Measurements from ENCODE around the gene CFAP58.

Gene CFAP58

GRCh38 chr10:104332243-104333031 is 21.2 kb upstream of the CFAP58 start:
- no peak for DNase-seq (ENCODE audit: low read depth)
- no peak for TF ChIP-seq CTCF (conservative IDR thresholded peaks at IDR 0.05; ENCODE audit: low read depth, low read length)
- H3K4me3 ChIP-seq (ENCODE audit: low read length), result no peak overlapping the region

GRCh38 chr10:104333032-104333727 is 20.5 kb upstream of the CFAP58 start:
- DNase-seq (ENCODE audit: low read depth), result no peak
- TF ChIP-seq CTCF (conservative IDR thresholded peaks at IDR 0.05; ENCODE audit: low read depth, low read length), result no peak
- no peak overlapping the region for H3K4me3 ChIP-seq (ENCODE audit: low read length)

- H3K4me3 ChIP-seq (ENCODE audit: low read length), result no peak overlapping the region
- no peak for TF ChIP-seq CTCF (conservative IDR thresholded peaks at IDR 0.05; ENCODE audit: low read depth, low read length)
- DNase-seq (ENCODE audit: low read depth), result no peak
These were observed 19.8 kb upstream of the CFAP58 start for GRCh38 chr10:104333728-104334373.

GRCh38 chr10:104334561-104334960 is 19.1 kb upstream of the CFAP58 start:
- no peak for DNase-seq (ENCODE audit: low read depth)
- no peak for TF ChIP-seq CTCF (conservative IDR thresholded peaks at IDR 0.05; ENCODE audit: low read depth, low read length)
- H3K4me3 ChIP-seq (ENCODE audit: low read length), result no peak overlapping the region

- peak overlapping the region; percentile 27 for H3K4me3 ChIP-seq (ENCODE audit: low read length)
- no peak for DNase-seq (ENCODE audit: low read depth)
- TF ChIP-seq CTCF (conservative IDR thresholded peaks at IDR 0.05; ENCODE audit: low read depth, low read length), result no peak
These were observed 18.5 kb upstream of the CFAP58 start for GRCh38 chr10:104334965-104335650.

- H3K4me3 ChIP-seq (ENCODE audit: low read length), result peak overlapping the region; percentile 87
- no peak for TF ChIP-seq CTCF (conservative IDR thresholded peaks at IDR 0.05; ENCODE audit: low read depth, low read length)
- DNase-seq (ENCODE audit: low read depth), result no peak
These were observed 16.7 kb upstream of the CFAP58 start for GRCh38 chr10:104336821-104337467.
